HTR-8/SVneo (cell line): Measurements from ENCODE around the gene TMEM61.

ENCODE experiments used
- DNase-seq: peaks from one replicate; pipeline ENCODE4 v3.0.0; 2011; ENCODE audit warnings: low spot score, mixed read lengths; ENCODE audit not compliant: insufficient read length
- FAIRE-seq: peaks from 2 replicates; lab custom pipeline; 2011; peaks lifted over from hg19 to GRCh38; lab: Jason Lieb, UNC

TMEM61 gene

GRCh38 chr1:54982739-54983138 lies 2.3 kb downstream of the TMEM61 start:
- DNase-seq (no peak), FAIRE-seq (no peak)

DNA sequence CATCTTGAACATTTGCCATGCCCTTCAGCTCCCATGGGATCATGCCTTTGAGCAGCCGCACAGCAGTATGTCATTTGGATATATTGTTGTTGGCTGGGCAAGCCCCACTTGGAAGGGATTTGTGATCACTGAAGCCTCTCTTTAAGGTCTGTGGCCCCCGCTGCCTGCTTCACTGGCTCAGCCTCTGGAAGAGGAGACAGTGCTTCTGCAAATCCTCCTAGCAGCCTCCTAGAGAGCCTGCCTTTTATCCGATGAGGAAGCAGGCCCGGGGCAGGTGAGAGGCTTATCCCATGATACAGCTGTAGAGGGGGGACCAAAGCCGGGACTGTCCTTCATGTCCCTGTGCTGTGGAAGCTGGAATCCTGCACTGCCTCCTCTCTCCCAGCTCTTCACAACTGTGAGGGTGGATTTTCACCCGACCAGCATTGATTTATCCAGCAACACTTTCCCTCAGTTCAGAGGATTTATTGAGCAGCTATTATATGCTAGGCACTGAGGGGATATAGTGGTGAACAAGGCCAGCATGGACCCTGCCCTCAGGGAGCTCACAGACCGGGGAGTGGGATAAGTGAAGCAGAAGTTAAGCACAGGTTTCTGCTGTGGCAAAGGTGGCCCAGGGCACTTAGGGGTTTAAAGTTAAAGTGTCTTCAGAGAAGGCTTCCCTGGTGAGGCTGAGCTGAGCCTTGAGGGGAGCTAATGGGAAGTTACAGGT lies 3.9 kb downstream of the TMEM61 start:
- FAIRE-seq = no peak
- no peak for DNase-seq

DNA sequence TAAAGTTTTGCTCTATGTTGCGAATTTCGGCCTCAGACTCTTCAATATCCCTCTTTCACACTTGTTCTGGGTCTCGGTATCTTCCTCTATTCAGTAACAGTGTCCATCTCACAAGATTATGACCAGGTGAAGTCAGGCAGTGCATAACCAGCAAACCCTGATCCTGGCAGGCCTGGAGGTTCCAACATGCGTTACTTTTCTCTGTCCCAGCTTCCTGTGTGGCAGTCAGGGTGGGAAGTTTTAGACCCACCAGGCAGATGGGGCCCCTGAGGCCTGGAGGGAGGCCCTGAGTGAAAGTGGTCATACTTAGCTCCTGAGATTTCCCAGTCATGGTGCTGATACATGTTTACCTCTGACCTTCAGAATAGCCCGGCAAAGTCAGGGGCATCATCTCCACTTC lies 5.1 kb downstream of the TMEM61 start:
- FAIRE-seq = no peak

GRCh38 chr1:54986025-54986424 lies 5.6 kb downstream of the TMEM61 start:
- no peak for FAIRE-seq
- DNase-seq = no peak

More for the DNA sequence above, 5.1 kb downstream of the TMEM61 start:
- no peak for DNase-seq

DNA sequence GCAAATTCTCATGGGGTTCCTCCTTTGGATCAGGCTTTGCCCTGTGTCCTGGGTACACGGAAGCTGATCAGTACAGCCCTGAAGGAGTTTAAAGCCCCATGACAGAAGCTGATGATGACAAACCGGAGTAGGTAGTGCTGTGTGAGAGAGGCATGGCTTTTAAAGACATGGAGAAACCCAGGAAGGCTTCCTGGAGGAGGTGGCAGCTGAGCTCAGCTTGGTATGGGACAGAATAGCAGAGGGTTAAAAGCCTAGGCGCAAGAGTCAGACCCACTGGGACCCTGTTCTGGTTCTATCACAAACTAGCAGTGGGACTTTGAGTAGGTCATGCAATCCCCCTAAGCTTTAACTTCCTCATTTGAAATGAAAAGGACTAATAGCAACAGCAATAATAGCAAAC lies 6.1 kb downstream of the TMEM61 start:
- FAIRE-seq (no peak), DNase-seq (no peak)

GRCh38 chr1:54987427-54987826 lies 7.0 kb downstream of the TMEM61 start:
- no peak for DNase-seq
- FAIRE-seq = no peak

DNA sequence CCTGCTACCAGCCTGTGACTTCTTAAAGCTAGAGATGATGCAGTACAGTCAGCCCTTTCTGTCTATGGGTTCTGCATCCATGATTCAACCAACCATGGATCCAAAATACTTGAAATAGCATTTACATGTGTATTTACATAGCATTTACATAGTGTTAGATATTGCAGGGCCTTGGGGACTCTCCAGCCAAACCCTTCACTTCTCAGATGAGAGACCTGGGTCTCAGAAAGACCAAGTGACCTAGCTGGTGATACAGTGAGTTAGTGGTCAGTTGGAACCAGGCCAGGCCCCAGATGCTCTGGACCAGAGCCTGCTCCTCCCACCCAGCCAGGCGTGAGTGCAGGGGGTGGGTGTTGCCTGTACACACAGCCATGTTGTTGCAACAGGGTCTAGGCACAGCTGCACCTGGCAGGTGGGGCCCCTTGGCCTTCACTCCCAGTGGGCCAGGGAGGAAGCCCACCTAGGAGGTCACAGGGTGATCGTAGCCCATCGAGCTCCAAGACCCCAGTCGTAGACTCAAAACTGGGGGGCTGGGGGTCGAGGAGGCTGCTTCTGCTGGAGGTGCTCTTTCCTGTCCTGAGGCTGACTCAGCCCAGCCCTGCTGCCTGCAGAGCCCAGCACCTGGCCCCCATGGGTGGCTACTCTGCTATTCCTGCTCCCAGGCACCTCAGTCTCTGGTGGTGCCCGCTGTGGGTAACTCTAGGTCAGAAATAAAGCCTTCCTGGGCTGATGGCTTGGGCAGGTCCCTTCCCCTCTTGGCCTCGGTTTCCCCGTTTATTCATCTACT lies 7.7 kb downstream of the TMEM61 start:
- DNase-seq (no peak), FAIRE-seq (no peak)

GRCh38 chr1:54988975-54989374 lies 8.5 kb downstream of the TMEM61 start:
- FAIRE-seq = no peak
- DNase-seq = no peak

DNA sequence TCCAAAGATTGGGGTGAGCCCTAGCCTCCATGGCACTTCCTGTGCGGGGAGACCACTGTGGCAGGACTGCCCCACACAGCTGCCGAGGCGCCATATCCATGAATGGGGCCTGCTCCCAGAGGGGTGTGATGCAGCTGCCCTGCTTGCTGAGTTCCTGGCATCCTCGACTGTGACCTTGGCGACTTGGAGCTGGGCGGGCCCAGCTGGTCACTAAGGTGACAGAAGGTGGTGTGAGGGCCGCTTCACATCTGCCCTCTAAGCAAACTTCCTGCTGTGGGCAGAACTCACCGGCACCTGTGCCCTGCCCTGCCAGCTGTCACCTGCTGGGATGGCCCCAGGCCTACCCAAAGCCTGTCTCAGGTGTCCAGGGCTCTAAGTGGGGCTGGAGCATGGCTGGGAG lies 9.0 kb downstream of the TMEM61 start:
- FAIRE-seq (no peak), DNase-seq (no peak)

- FAIRE-seq (no peak), DNase-seq (no peak)
Measured at GRCh38 chr1:54989968-54990810, 9.8 kb downstream of the TMEM61 start.

DNA sequence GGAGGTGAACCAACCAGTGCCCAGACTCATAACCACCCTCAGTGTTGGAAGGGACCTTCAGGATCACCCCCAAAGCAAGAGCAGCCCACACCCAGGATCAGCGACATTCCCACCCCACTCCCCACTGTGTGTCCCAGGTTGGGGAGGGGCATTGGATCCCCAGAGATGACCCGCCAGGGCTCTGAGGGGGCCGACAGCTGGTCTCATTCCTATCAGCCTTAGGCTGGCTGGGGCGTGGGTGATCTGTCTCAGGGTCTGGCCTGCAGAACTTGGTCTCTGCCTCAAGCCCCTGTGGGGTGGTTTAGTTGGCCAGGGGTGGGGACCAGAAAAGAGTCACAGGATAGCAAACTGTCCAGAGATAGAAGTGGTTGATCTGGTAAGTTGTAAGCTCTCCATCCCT lies 10.5 kb downstream of the TMEM61 start:
- no peak for FAIRE-seq
- DNase-seq = no peak

DNA sequence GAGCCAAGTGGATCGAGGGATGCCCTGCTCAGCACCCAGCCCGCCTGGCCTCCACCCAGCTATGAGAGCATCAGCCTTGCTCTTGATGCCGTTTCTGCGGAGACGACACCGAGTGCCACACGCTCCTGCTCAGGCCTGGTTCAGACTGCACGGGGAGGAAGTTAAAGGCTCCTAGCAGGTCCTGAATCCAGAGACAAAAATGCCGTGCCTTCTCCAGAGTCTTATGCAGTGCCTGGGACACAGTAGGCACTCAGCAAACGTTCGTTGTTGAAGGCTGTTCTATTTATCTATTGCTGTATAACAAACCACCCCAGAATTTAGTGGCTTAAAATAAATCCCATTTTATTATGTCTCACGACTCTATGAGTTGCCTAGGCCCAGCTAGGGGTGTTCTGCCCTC lies 11.5 kb downstream of the TMEM61 start:
- FAIRE-seq = no peak
- no peak for DNase-seq

GRCh38 chr1:54993140-54993539 lies 12.7 kb downstream of the TMEM61 start:
- no peak for FAIRE-seq

DNA sequence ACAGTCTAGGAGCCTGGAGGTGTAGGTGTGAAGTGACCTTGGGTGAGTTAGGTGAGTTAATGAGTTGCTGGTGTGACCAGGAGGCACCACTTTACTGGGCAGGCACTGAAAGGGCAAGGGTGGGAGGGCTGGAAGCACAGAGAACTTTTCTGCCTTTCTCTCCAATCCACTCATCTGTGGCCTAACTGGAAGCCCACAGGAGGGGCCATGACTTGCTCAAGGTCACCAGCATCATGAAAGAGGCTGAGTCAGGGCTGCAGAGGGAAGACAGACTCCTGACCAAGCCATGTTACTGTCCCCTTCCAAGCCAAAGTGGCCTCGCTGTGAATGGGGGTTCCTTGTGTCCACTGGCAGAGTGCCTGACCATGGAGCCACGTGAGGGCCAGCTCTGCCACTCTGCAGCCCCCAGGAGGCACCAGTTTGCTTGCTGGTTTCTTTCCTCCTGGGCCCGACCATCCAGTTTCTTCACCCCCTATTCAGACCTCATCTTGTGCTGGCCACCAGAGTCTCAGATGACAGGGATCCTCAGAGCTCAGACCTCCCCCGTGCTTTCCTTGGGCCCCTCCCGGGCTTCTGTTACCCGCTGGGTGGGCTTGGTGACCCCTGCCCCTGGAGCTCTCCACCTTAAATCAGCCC lies 14.0 kb downstream of the TMEM61 start:
- FAIRE-seq = no peak
- no peak for DNase-seq

More at GRCh38 chr1:54993140-54993539, 12.7 kb downstream of the TMEM61 start:
- DNase-seq = no peak

GRCh38 chr1:54995013-54995760 lies 14.8 kb downstream of the TMEM61 start:
- FAIRE-seq (no peak), DNase-seq (no peak)

- FAIRE-seq = no peak
Measured at GRCh38 chr1:54995835-54996234, 15.4 kb downstream of the TMEM61 start.

GRCh38 chr1:54996359-54996868 lies 16.0 kb downstream of the TMEM61 start:
- FAIRE-seq = no peak
- DNase-seq = peak; percentile 83

More at GRCh38 chr1:54995835-54996234, 15.4 kb downstream of the TMEM61 start:
- no peak for DNase-seq

DNA sequence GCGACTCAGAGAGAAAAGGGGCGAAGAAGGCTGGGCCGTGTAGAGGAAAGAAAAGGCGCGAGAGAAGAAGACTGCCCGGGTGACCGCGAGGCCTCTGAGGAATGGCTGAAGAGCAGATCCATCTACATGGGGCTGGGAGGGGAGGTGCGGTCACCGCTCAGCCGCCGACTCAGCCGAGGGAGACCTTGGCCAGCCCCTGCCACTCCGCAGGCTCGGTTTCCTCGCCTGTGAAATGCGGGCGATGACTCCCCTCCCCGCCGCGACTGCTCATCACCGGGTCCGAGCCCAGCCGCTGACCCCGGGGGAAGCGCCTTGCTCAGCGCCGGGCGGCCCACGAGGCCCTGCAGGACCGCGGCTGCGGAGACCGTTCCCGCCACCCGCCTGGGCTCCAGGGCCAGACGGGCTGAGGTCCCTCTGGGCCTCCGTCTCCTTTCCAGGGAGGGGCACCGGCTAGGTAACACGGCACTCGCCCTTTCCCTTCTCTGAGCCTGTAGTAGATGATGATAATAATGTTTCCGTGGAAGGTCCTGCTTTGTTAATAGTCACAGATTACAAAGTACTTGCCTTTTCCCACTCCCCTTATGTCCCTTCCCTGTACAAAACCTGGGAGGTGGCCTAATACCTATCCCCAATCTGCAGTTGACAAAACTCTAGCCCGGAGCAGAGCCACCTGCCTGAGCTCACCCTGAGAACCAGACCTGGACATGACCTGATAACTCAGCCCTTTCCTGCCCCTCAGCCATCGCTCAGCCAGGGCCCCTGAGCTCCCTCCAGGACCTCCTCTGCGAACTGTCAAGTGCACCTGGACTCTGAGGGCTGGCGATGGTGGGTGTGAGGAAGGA lies 16.7 kb downstream of the TMEM61 start:
- FAIRE-seq (no peak), DNase-seq (no peak)

- DNase-seq = no peak
- FAIRE-seq = no peak
Measured at GRCh38 chr1:54997711-54997986, 17.2 kb downstream of the TMEM61 start.
